Smooth muscle cell (in vitro differentiated cells): ENCODE measurements around the gene RABL2A. TPM values are rescaled to one million over a fixed set of nuclear protein-coding genes. Genes with fewer than 3 reads are reported as not detected.

Source experiments
- DNase-seq: peaks from one replicate; lab custom pipeline; 2025; ENCODE audit not compliant: unreplicated experiment; lab: John Stamatoyannopoulos, UW
- H2AFZ ChIP-seq: fragments of 200-600 bp; sonication (generic); 2 replicates; pipeline ENCODE4 v1.6.0; 2016; ENCODE audit warnings: antibody characterized with exemption, low read depth, mild to moderate bottlenecking
- H3F3A ChIP-seq: fragments of 200-600 bp; sonication (generic); 2 replicates; pipeline ENCODE4 v1.6.0; 2017; ENCODE audit warnings: antibody characterized with exemption, low read depth
- H3K27ac ChIP-seq: fragments of 200-600 bp; sonication (generic); 2 replicates; pipeline ENCODE4 v1.5.1; 2016; ENCODE audit warnings: low read depth, mild to moderate bottlenecking
- H3K27me3 ChIP-seq: fragments of 200-600 bp; sonication (generic); 2 replicates; pipeline ENCODE4 v1.6.1; 2016; ENCODE audit warnings: low read depth, mild to moderate bottlenecking
- H3K36me3 ChIP-seq: fragments of 200-600 bp; sonication (generic); 2 replicates; pipeline ENCODE4 v1.5.1; 2016; ENCODE audit warnings: low read depth
- H3K4me1 ChIP-seq: fragments of 200-600 bp; sonication (generic); 2 replicates; pipeline ENCODE4 v1.5.1; 2016; ENCODE audit warnings: low read depth
- H3K4me2 ChIP-seq: fragments of 200-600 bp; sonication (generic); 2 replicates; pipeline ENCODE4 v1.6.0; 2016; ENCODE audit warnings: mild to moderate bottlenecking
- H3K4me3 ChIP-seq: fragments of 200-600 bp; sonication (generic); 2 replicates; pipeline ENCODE4 v1.5.1; 2016; ENCODE audit warnings: mild to moderate bottlenecking
- H3K79me2 ChIP-seq: fragments of 200-600 bp; sonication (generic); 2 replicates; pipeline ENCODE4 v1.6.0; 2016; ENCODE audit warnings: low read depth, mild to moderate bottlenecking
- H3K9ac ChIP-seq: fragments of 200-600 bp; sonication (generic); 2 replicates; pipeline ENCODE4 v1.6.0; 2016; ENCODE audit warnings: low read depth
- H3K9me3 ChIP-seq: fragments of 200-600 bp; sonication (generic); replicated peaks from 2 replicates; pipeline ENCODE4 v1.5.1; 2016; ENCODE audit warnings: low read depth
- H4K20me1 ChIP-seq: fragments of 200-600 bp; sonication (generic); 2 replicates; pipeline ENCODE4 v1.6.0; 2016; ENCODE audit warnings: low read depth
- CTCF ChIP-seq: fragments of 200-600 bp; sonication (generic); IDR thresholded peaks from 2 replicates; pipeline ENCODE4 v1.5.1; 2017; ENCODE audit warnings: borderline replicate concordance, mild to moderate bottlenecking, antibody characterized with exemption; ENCODE audit not compliant: insufficient read depth, poor library complexity, severe bottlenecking
- WGBS: methylation state at CpG from one replicate; pipeline ENCODE4 v1.1.7; 2016; ENCODE audit warnings: low lambda C conversion rate; 5-methylcytosine and 5-hydroxymethylcytosine counted together
- polyA plus RNA-seq: library from polyadenylated mRNA; unstranded; fragments of >200 nt; fragmentation: Nextera tagmentation; extraction: Ambion mirVana; gene quantifications from 2 replicates; pipeline ENCODE4 v1.2.1, GENCODE V29; 2016
- total RNA-seq: library from RNA; depleted of rRNA; stranded (reverse); fragments of >200 nt; gene quantifications from 2 replicates; pipeline ENCODE4 v1.2.3, GENCODE V29; 2014

The RABL2A gene
- total and polyA plus RNA-seq, 2 experiments from 2014 or later: 10.9 to 11.3 TPM

GRCh38 chr2:113676623-113677266, 49.7 kb downstream of the RABL2A start:
- no peak overlapping the region for H3K4me3 ChIP-seq
- no peak overlapping the region for H3K4me2 ChIP-seq
- H3K9ac ChIP-seq: no peak overlapping the region
- no peaks in the 10 kb centered on the region for H3K79me2 ChIP-seq
- no peaks in the 10 kb centered on the region for H3K27me3 ChIP-seq
- DNase-seq: no peak
- no peaks in the 10 kb centered on the region for H3K4me1 ChIP-seq
- H3K36me3 ChIP-seq: no peaks in the 10 kb centered on the region
- no peak overlapping the region for H2AFZ ChIP-seq
- H3F3A ChIP-seq: no peaks in the 10 kb centered on the region
- H3K9me3 ChIP-seq: no peaks in the 10 kb centered on the region
- H3K27ac ChIP-seq: no peak overlapping the region
- no peak for TF ChIP-seq CTCF
- WGBS: 97% methylated on average over 4 of the region's 4 CpGs
- no peaks in the 10 kb centered on the region for H4K20me1 ChIP-seq

GRCh38 chr2:113677330-113677729, 50.3 kb downstream of the RABL2A start:
- Histone ChIP-seq H3K79me2 (no peaks in the 10 kb centered on the region), H4K20me1 (no peaks in the 10 kb centered on the region), H3K4me3 (no peak overlapping the region), H3K4me2 (no peak overlapping the region), H2AFZ (no peak overlapping the region), H3F3A (no peaks in the 10 kb centered on the region), H3K27me3 (no peaks in the 10 kb centered on the region), H3K4me1 (no peaks in the 10 kb centered on the region), H3K36me3 (no peaks in the 10 kb centered on the region), H3K9me3 (no peaks in the 10 kb centered on the region), H3K9ac (no peak overlapping the region), H3K27ac (no peak overlapping the region)
- DNase-seq: no peak
- TF ChIP-seq CTCF: no peak
- 57% methylated on average over 2 of the region's 2 CpGs for WGBS

GRCh38 chr2:113679457-113679856, 52.4 kb downstream of the RABL2A start:
- H3K27ac ChIP-seq: no peak overlapping the region
- no peak for DNase-seq
- no peaks in the 10 kb centered on the region for H3K4me1 ChIP-seq
- no peak overlapping the region for H3K9ac ChIP-seq
- no peaks in the 10 kb centered on the region for H3F3A ChIP-seq
- WGBS: 92% methylated on average over 8 of the region's 8 CpGs
- no peaks in the 10 kb centered on the region for H3K36me3 ChIP-seq
- H3K4me3 ChIP-seq: no peak overlapping the region
- no peaks in the 10 kb centered on the region for H4K20me1 ChIP-seq
- no peaks in the 10 kb centered on the region for H3K9me3 ChIP-seq
- H3K27me3 ChIP-seq: no peaks in the 10 kb centered on the region
- H2AFZ ChIP-seq: no peak overlapping the region
- no peaks in the 10 kb centered on the region for H3K79me2 ChIP-seq
- TF ChIP-seq CTCF: no peak
- no peak overlapping the region for H3K4me2 ChIP-seq

- no peak for DNase-seq
- Histone ChIP-seq H3K4me1 (no peaks in the 10 kb centered on the region), H3K4me3 (no peak overlapping the region), H3K27ac (no peak overlapping the region), H3K27me3 (no peaks in the 10 kb centered on the region), H3K4me2 (peak overlapping the region; percentile 8), H3K79me2 (no peaks in the 10 kb centered on the region), H3K9me3 (no peaks in the 10 kb centered on the region), H3K36me3 (no peaks in the 10 kb centered on the region), H3K9ac (no peak overlapping the region), H3F3A (no peaks in the 10 kb centered on the region), H2AFZ (no peak overlapping the region), H4K20me1 (no peaks in the 10 kb centered on the region)
- WGBS: 53% methylated on average over 8 of the region's 8 CpGs
- TF ChIP-seq CTCF: no peak
Observed at GRCh38 chr2:113685471-113685870, 58.4 kb downstream of the RABL2A start.
